Activated B cell treated with CpG ODN at 0.5 μM for 24 hours (primary cell): Measurements from ENCODE around the gene PSMB1. TPM values are rescaled to one million over a fixed set of nuclear protein-coding genes. Genes with fewer than 3 reads are reported as not detected.

Experiments
- ATAC-seq: fragments of 200-7000 bp; cut with Tn5 transposase; one replicate; pipeline ENCODE4 v1.10.0; 2021; ENCODE audit warnings: low read depth, mild to moderate bottlenecking, moderate library complexity
- CTCF ChIA-PET: fragments of 350-600 bp; sonication (Branson Sonifier 250); formaldehyde crosslinking; loops from one replicate; lab custom pipeline; 2021; ENCODE audit warnings: antibody characterized with exemption; lab: Charles Lee
- POLR2A ChIA-PET: fragments of 350-600 bp; sonication (Branson Sonifier 250); formaldehyde crosslinking; loops from one replicate; lab custom pipeline; 2021; ENCODE audit warnings: antibody characterized with exemption; lab: Charles Lee
- DNase-seq: peaks from one replicate; pipeline ENCODE4 v3.0.0; 2022
- H3K27ac Mint-ChIP-seq: one replicate; pipeline ENCODE4 v1.8.0; 2020; ENCODE audit warnings: mixed read lengths
- H3K27me3 Mint-ChIP-seq: one replicate; pipeline ENCODE4 v1.8.0; 2021; ENCODE audit warnings: mixed read lengths
- H3K36me3 Mint-ChIP-seq: one replicate; pipeline ENCODE4 v1.8.0; 2021; ENCODE audit warnings: low read depth, mixed read lengths
- H3K4me1 Mint-ChIP-seq: one replicate; pipeline ENCODE4 v1.8.0; 2021; ENCODE audit warnings: mixed read lengths
- H3K4me3 Mint-ChIP-seq: one replicate; pipeline ENCODE4 v1.8.0; 2020; ENCODE audit warnings: mild to moderate bottlenecking, mixed read lengths
- H3K9me3 Mint-ChIP-seq: one replicate; pipeline ENCODE4 v1.8.0; 2020; ENCODE audit warnings: mixed read lengths
- intact Hi-C: fragments of 100-400 bp; cut with micrococcal nuclease; formaldehyde crosslinking; loops from one replicate; pipeline ENCODE4 v1.15.1; 2024
- total RNA-seq: library from RNA; stranded (reverse); gene quantifications from 2 replicates; pipeline ENCODE4 v1.2.3, GENCODE V29; 2022
- TF ChIP-seq, protein P1 (sequence below): fragments of 200-600 bp; IDR thresholded peaks from one replicate; pipeline ENCODE4 v1.8.0; 2022; ENCODE audit warnings: antibody characterized with exemption, mild to moderate bottlenecking

The PSMB1 gene
- total RNA-seq, 1 donor from 2014 or later: 163 TPM

DNA sequence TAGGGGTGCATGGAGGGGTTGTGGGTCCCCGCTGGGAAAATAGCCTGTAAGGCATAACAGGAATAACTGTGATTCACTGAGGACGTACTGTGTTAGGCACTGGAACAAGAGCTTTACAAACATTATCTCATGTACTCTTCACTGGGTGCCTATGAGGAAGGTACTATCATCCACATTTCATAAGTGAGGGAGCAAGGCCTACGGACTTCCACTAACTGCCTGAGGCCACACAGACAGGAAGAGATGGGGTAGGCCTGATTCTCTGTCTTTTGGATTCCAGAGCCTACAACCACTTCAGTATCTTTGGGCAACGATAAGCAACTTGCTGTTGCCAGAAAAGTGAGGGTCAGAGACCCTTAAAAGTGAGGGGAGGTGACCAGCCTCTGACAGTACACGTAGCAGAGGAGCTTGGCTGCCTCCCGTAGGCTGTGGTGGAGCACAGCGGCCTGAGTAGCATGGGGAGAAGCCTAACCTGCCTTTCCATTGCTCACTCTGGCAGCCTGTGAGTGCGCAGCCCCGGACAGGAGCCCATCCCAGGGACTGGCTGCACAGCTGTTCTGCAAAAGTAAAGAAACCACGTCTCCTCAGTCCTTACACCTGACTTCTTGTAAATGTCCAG is 30.4 kb downstream of the PSMB1 start:
- Mint-ChIP-seq H3K27me3 (peaks cover 6% of the 10 kb centered on the region), H3K9me3 (no peaks in the 10 kb centered on the region), H3K36me3 (no peaks in the 10 kb centered on the region), H3K4me3 (no peak overlapping the region), H3K27ac (no peak overlapping the region), H3K4me1 (no peaks in the 10 kb centered on the region)
- TF ChIP-seq, protein P1, sequence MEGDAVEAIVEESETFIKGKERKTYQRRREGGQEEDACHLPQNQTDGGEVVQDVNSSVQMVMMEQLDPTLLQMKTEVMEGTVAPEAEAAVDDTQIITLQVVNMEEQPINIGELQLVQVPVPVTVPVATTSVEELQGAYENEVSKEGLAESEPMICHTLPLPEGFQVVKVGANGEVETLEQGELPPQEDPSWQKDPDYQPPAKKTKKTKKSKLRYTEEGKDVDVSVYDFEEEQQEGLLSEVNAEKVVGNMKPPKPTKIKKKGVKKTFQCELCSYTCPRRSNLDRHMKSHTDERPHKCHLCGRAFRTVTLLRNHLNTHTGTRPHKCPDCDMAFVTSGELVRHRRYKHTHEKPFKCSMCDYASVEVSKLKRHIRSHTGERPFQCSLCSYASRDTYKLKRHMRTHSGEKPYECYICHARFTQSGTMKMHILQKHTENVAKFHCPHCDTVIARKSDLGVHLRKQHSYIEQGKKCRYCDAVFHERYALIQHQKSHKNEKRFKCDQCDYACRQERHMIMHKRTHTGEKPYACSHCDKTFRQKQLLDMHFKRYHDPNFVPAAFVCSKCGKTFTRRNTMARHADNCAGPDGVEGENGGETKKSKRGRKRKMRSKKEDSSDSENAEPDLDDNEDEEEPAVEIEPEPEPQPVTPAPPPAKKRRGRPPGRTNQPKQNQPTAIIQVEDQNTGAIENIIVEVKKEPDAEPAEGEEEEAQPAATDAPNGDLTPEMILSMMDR: no peak
- intact Hi-C loops: no loop called here
- POLR2A ChIA-PET: no interaction called here
- no peak for ATAC-seq
- DNase-seq: no peak
- CTCF ChIA-PET: interaction anchor here (1.0 kb wide), 1 partner anchor 691 kb away, joined by 3 read pairs; no protein-coding TSS in a partner anchor

DNA sequence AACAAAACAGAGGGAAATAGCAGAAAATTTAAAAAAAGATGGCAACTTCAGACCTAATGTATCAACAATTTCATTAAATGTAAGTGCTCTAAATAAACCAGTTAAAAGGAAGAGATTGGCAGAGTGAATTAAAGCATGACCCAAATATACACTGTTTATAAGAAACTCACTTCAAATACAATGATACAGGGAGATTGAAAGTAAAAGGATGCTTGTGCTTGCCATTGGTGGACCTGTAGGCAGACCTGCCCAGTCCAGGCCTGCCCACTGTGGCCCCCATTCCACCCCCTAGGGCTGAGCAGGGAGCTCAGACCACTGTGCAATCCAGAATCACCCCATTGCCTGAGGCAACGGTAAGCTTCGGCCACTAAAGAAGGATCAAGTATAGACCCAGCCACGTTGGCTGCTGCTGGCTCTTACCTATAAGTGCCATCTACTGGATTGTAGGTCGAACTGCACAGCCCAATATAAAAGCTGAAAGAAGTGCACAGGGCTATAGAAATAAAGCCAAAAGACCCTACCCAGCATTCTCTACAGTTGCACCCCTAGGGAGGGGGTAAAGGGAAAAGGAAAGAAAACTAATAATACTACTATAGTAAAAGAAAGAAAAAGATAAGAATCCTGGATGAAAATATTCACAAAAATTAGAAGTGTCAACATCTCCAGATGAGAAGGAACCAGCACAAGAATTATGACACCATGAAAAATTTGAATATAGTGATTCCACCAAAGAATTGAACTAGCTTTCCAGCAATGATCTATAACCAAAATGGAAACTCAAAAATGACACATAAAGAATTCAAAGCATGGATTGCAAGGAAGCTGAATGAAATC is 36.1 kb downstream of the PSMB1 start:
- DNase-seq (no peak), ATAC-seq (peak; percentile 84)
- Mint-ChIP-seq H3K9me3 (no peaks in the 10 kb centered on the region), H3K4me3 (no peak overlapping the region), H3K27ac (no peak overlapping the region), H3K27me3 (peaks cover 24% of the 10 kb centered on the region), H3K36me3 (no peaks in the 10 kb centered on the region), H3K4me1 (peaks cover 2% of the 10 kb centered on the region)
- TF ChIP-seq, protein P1: no peak
- CTCF ChIA-PET: interaction anchor here (1.4 to 2.4 kb wide), 8 partner anchors 12 to 1622 kb away, joined by 3 to 46 read pairs (median 6); no protein-coding TSS in a partner anchor
- POLR2A ChIA-PET: no interaction called here
- intact Hi-C loops: loop anchor here (1.0 kb wide), 5 partner anchors 566 to 1622 kb away; no protein-coding TSS in a partner anchor

GRCh38 chr6:170514908-170515307 is 38.2 kb downstream of the PSMB1 start:
- CTCF ChIA-PET: no interaction called here
- intact Hi-C loops: no loop called here
- POLR2A ChIA-PET: no interaction called here

DNA sequence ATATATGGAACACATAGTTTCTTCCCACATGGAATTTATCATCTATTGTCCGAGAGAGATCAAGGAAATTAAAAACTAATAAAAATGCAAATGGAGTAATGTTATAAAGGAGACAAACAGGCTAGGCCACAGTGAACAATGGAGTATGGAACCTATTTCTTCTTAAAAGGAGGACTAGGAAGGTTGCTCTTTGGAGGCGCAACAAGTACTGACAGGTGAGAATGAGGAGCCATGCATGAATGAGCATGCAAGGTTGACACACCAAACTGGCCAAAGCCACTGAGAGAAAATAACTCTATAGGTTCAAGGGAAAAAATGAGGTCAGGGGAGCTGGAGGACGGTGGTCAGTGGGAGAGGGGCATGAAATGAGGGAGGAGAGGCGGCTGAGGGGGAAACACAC is 40.9 kb downstream of the PSMB1 start:
- Mint-ChIP-seq H3K36me3 (no peaks in the 10 kb centered on the region), H3K4me1 (peaks cover 2% of the 10 kb centered on the region), H3K27me3 (peaks cover 29% of the 10 kb centered on the region), H3K27ac (no peak overlapping the region), H3K9me3 (no peaks in the 10 kb centered on the region), H3K4me3 (no peak overlapping the region)
- ATAC-seq (no peak), DNase-seq (no peak)
- ChIA-PET CTCF (interaction anchor here (2.2 kb wide), 1 partner anchor 722 kb away, joined by 6 read pairs; no protein-coding TSS in a partner anchor), POLR2A (no interaction called here)
- TF ChIP-seq, protein P1: no peak
- intact Hi-C loops: no loop called here

More at GRCh38 chr6:170514908-170515307, 38.2 kb downstream of the PSMB1 start:
- Mint-ChIP-seq H3K27ac (no peak overlapping the region), H3K9me3 (no peaks in the 10 kb centered on the region), H3K4me1 (peaks cover 2% of the 10 kb centered on the region), H3K4me3 (no peak overlapping the region), H3K27me3 (peaks cover 27% of the 10 kb centered on the region), H3K36me3 (no peaks in the 10 kb centered on the region)
- TF ChIP-seq, protein P1: no peak
- DNase-seq: no peak
- ATAC-seq: no peak

GRCh38 chr6:170510631-170511030 is 42.5 kb downstream of the PSMB1 start:
- no peaks in the 10 kb centered on the region for H3K36me3 Mint-ChIP-seq
- no peak for ATAC-seq
- intact Hi-C loops: no loop called here
- CTCF ChIA-PET: interaction anchor here (0.8 kb wide), 1 partner anchor 679 kb away, joined by 3 read pairs; no protein-coding TSS in a partner anchor
- TF ChIP-seq, protein P1: no peak
- POLR2A ChIA-PET: no interaction called here
- no peak for DNase-seq
- no peaks in the 10 kb centered on the region for H3K9me3 Mint-ChIP-seq
- no peak overlapping the region for H3K4me3 Mint-ChIP-seq
- no peak overlapping the region for H3K27ac Mint-ChIP-seq
- H3K27me3 Mint-ChIP-seq: peaks cover 27% of the 10 kb centered on the region
- no peaks in the 10 kb centered on the region for H3K4me1 Mint-ChIP-seq
